Measurements from ENCODE around the gene SEMA4D. TPM values are rescaled to one million over a fixed set of nuclear protein-coding genes. Genes with fewer than 3 reads are reported as not detected.

The SEMA4D gene
- total RNA-seq, 1 donor from 2014 or later, result 49.9 TPM

GRCh38 chr9:89440548-89440947 lies 57.4 kb downstream of the SEMA4D start:
- H3K9me3 ChIP-seq, result no peaks in the 10 kb centered on the region
- no peak for TF ChIP-seq CTCF (IDR thresholded peaks at IDR 0.05)
- H3K27me3 ChIP-seq (ENCODE audit: low read depth), result no peaks in the 10 kb centered on the region
- H3K4me1 ChIP-seq, result peaks cover 60% of the 10 kb centered on the region
- intact Hi-C loops (cut with DNase I), result no loop called here
- peak; percentile 90 for DNase-seq
- H3K36me3 ChIP-seq, result no peaks in the 10 kb centered on the region
- H3K4me3 ChIP-seq, result no peak overlapping the region
- peak overlapping the region; percentile 62 for H3K27ac ChIP-seq
- peak; percentile 83 to 87 for ATAC-seq

GRCh38 chr9:89440046-89440445 lies 57.9 kb downstream of the SEMA4D start:
- no peak for ATAC-seq
- DNase-seq, result no peak

GRCh38 chr9:89439571-89439970 lies 58.3 kb downstream of the SEMA4D start:
- intact Hi-C loops (cut with DNase I), result no loop called here
- H3K4me3 ChIP-seq, result no peak overlapping the region
- H3K27ac ChIP-seq, result peak overlapping the region; percentile 62
- TF ChIP-seq CTCF (IDR thresholded peaks at IDR 0.05), result no peak
- no peaks in the 10 kb centered on the region for H3K9me3 ChIP-seq
- H3K4me1 ChIP-seq, result peaks cover 70% of the 10 kb centered on the region
- H3K36me3 ChIP-seq, result no peaks in the 10 kb centered on the region
- H3K27me3 ChIP-seq (ENCODE audit: low read depth), result no peaks in the 10 kb centered on the region
- ATAC-seq (no peak), DNase-seq (no peak)

More at GRCh38 chr9:89440046-89440445, 57.9 kb downstream of the SEMA4D start:
- no peak overlapping the region for H3K4me3 ChIP-seq
- H3K9me3 ChIP-seq, result no peaks in the 10 kb centered on the region
- no peak for TF ChIP-seq CTCF (IDR thresholded peaks at IDR 0.05)
- H3K27me3 ChIP-seq (ENCODE audit: low read depth), result no peaks in the 10 kb centered on the region
- intact Hi-C loops (cut with DNase I), result no loop called here
- H3K36me3 ChIP-seq, result no peaks in the 10 kb centered on the region
- H3K27ac ChIP-seq, result peak overlapping the region; percentile 62
- peaks cover 65% of the 10 kb centered on the region for H3K4me1 ChIP-seq

GRCh38 chr9:89438194-89438593 lies 59.7 kb downstream of the SEMA4D start:
- TF ChIP-seq CTCF (IDR thresholded peaks at IDR 0.05), result no peak
- Histone ChIP-seq H3K4me1 (peaks cover 71% of the 10 kb centered on the region), H3K4me3 (no peak overlapping the region), H3K36me3 (no peaks in the 10 kb centered on the region), H3K9me3 (no peaks in the 10 kb centered on the region), H3K27ac (no peak overlapping the region), H3K27me3 (ENCODE audit: low read depth) (no peaks in the 10 kb centered on the region)
- DNase-seq, result no peak
- no peak for ATAC-seq
- intact Hi-C loops (cut with DNase I), result no loop called here

GRCh38 chr9:89437772-89438171 lies 60.1 kb downstream of the SEMA4D start:
- no peaks in the 10 kb centered on the region for H3K36me3 ChIP-seq
- no peaks in the 10 kb centered on the region for H3K9me3 ChIP-seq
- peaks cover 66% of the 10 kb centered on the region for H3K4me1 ChIP-seq
- H3K27ac ChIP-seq, result no peak overlapping the region
- TF ChIP-seq CTCF (IDR thresholded peaks at IDR 0.05), result no peak
- DNase-seq (no peak), ATAC-seq (no peak)
- H3K4me3 ChIP-seq, result no peak overlapping the region
- intact Hi-C loops (cut with DNase I), result no loop called here
- H3K27me3 ChIP-seq (ENCODE audit: low read depth), result no peaks in the 10 kb centered on the region
